ENCODE results near the gene SOX15. TPM values are rescaled to one million over a fixed set of nuclear protein-coding genes. Genes with fewer than 3 reads are reported as not detected.

Gene SOX15
- total RNA-seq, 4 donors from 2014 or later, result 0.67 to 3.1 TPM; not detected in 2

GRCh38 chr17:7580604-7581575, 9.0 kb downstream of the SOX15 start:
- Histone ChIP-seq H3K9me3 (no peaks in the 10 kb centered on the region), H3K36me3 (peaks cover 30 to 31% of the 10 kb centered on the region in 2 donors), H3K4me3 (replicated peaks in 1 of 3) (no peak overlapping the region), H3K27me3 (no peaks in the 10 kb centered on the region), H3K4me1 (peaks cover 20 to 44% of the 10 kb centered on the region in 2 donors), H3K27ac (peak overlapping the region in 2 of 3 donors; percentile 82 to 85)
- intact Hi-C loops (cut with DNase I), result no loop called here
- 84 to 88% methylated on average over 23 of the region's 23 CpGs for WGBS, 2 donors
- DNase-seq, result no peak
- TF ChIP-seq POLR2A (IDR thresholded peaks at IDR 0.05) (no peak), CTCF (IDR thresholded peaks at IDR 0.05) (no peak)

GRCh38 chr17:7579834-7580603, 9.9 kb downstream of the SOX15 start:
- Histone ChIP-seq H3K9me3 (no peaks in the 10 kb centered on the region), H3K27ac (peak overlapping the region; percentile 44 to 85 (median 82)), H3K27me3 (no peaks in the 10 kb centered on the region), H3K4me3 (replicated peaks in 1 of 3) (no peak overlapping the region), H3K36me3 (peaks cover 38 to 39% of the 10 kb centered on the region in 2 donors), H3K4me1 (peaks cover 20 to 50% of the 10 kb centered on the region in 2 donors)
- intact Hi-C loops (cut with DNase I), result no loop called here
- DNase-seq, result no peak
- TF ChIP-seq POLR2A (IDR thresholded peaks at IDR 0.05) (no peak), CTCF (IDR thresholded peaks at IDR 0.05) (no peak)
- 68 to 81% methylated on average over 11 of the region's 12 CpGs for WGBS, 2 donors

- H3K4me1 ChIP-seq, result peaks cover 21 to 50% of the 10 kb centered on the region in 2 donors
- H3K36me3 ChIP-seq, result peaks cover 44 to 47% of the 10 kb centered on the region in 2 donors
- no peaks in the 10 kb centered on the region for H3K27me3 ChIP-seq
- no peak within 1 kb of the TSS for H3K4me3 ChIP-seq (replicated peaks in 1 of 3)
- DNase-seq, result peak; percentile 28 to 45
- peak within 1 kb of the TSS; percentile 44 to 85 (median 82) for H3K27ac ChIP-seq
- no peak for TF ChIP-seq CTCF (IDR thresholded peaks at IDR 0.05)
- TF ChIP-seq POLR2A (IDR thresholded peaks at IDR 0.05), result peak in 1 of 2 donors; percentile 30
- intact Hi-C loops (cut with DNase I), result no loop called here
- 39 to 64% methylated on average over 5 to 6 of the region's 7 CpGs for WGBS, 2 donors
- H3K9me3 ChIP-seq, result no peaks in the 10 kb centered on the region
These were observed 10.7 kb downstream of the SOX15 start, which contains the start of gene CD68 for GRCh38 chr17:7579001-7579833. CD68 (plus strand) TSS chr17:7579638; CDS start chr17:7579678, 40 bp downstream.

- Histone ChIP-seq H3K36me3 (peaks cover 47 to 48% of the 10 kb centered on the region in 2 donors), H3K9me3 (no peaks in the 10 kb centered on the region), H3K27ac (no peak overlapping the region), H3K27me3 (no peaks in the 10 kb centered on the region), H3K4me1 (peaks cover 17 to 45% of the 10 kb centered on the region in 2 donors), H3K4me3 (replicated peaks in 1 of 3) (no peak overlapping the region)
- no peak for TF ChIP-seq CTCF (IDR thresholded peaks at IDR 0.05)
- no peak for TF ChIP-seq POLR2A (IDR thresholded peaks at IDR 0.05)
- 86 to 90% methylated on average over 16 to 17 of the region's 17 CpGs for WGBS, 2 donors
- intact Hi-C loops (cut with DNase I), result no loop called here
- no peak for DNase-seq
These were observed 12.3 kb downstream of the SOX15 start for GRCh38 chr17:7577327-7578199.

Measured in thyroid gland (tissue), 4 donors.